Measurements from ENCODE around the gene ANO8. TPM values are rescaled to one million over a fixed set of nuclear protein-coding genes. Genes with fewer than 3 reads are reported as not detected.

The ANO8 gene
- total RNA-seq, 1 donor from 2014 or later, result 8.3 TPM

DNA sequence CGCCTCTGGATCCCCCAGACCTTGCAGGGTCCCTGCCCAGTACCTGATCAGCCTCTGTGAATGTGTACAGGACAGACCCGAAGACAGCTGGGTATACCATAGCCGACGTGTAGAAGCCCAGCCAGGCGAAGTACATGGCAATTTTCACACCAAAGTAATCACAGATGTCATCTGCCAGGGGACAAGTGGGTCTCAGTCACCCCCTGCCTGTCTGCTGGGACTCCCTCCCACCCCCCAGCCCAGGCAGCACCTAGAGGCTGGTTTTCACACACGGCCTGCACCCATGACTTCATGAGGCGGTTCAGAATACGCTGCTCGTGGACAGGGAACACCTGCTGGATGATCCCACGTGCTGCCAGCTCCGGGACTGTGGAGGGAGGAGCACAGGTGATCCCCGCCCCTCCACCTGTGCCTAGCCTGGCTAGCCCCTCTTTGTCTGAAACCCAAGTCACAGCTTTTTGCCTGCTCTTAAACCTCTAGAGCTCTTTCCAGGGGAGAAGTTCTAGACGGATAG is 3.6 kb downstream of the ANO8 start:
- no peak for ATAC-seq (ENCODE audit: poor library complexity)
- no peak for DNase-seq
- intact Hi-C loops (cut with DNase I), result no loop called here

DNA sequence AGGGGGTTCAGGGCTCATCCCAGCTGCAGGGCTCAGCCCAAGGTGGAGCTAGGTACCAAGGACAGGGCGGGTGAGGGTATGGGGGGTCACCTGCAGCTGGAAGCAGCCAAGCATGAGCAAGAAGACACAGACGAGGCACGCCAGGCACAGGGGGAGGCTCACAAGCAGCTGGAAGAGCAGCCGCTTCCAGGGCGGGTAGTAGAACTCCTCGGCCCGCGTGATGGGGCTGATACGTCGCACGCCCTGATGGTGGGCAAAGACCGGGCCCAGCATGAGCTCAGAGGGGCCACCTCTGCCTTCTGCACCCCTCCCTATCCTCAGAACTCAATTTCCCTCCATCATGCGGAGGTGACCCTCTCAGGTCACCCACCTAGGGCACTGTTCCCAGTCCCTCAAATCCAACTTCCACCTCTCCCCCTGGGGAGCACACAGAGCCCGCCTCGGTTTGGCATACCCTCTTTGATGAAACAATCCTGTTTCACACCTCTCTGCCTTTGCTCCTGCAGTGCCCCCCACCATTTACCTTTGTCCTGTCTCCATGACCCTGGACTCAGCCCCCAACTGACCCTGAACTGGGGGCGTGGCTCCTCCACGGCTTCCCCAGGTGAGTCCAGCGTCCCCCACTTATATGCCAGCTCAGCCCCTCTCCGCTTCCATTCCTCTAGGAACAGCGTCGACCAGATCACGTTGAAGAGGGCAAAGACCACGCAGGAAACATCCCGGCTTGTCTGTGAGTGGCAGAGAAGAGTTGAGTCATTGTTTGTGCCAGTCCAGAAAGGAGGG is 4.2 kb downstream of the ANO8 start:
- ATAC-seq (ENCODE audit: poor library complexity) (no peak), DNase-seq (no peak)
- intact Hi-C loops (cut with DNase I), result no loop called here

DNA sequence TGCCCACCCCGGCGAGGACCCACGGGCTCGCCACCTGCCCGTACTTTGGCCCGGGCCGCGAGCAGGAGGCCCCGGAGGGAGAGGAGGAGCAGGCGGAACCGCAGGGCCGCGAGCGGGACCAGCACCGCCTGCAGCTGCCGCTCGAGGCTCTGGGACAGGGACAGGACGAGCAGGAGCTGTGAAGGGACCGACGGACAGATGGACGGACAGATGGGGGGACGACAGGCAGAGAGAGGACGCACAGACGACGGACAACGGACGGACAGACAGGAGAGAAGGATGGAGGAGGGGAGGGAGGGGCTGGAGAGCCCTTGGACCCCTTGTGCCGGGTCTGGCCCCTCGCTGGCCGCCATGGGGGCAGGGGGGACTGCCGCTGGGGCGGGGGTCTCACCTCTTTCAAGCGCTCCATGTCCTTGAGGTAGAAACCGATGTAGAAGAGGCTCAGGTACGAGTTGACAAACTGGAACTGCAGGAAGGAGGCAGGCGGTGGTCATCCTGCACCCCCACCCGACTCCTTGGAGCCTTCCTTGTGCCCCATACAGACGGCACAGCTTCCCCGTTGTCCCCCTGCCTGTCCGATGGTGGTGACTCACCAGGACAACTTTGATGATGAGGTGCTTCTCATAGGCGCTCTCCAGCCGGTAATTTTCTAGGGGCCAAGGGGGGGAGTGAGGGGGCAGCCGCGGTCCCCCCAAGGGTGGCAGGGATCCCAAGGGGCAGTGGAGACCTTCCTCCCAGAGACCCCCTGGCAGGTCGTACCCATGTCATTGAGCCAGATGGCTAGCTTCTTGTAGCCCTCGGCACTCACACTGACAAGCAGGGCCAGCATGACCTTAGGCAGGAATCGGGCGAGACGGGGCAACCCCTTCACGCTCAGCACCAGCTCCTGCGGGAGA is 5.0 kb downstream of the ANO8 start:
- ATAC-seq (ENCODE audit: poor library complexity) (no peak), DNase-seq (no peak)
- intact Hi-C loops (cut with DNase I), result no loop called here

- ATAC-seq (ENCODE audit: poor library complexity) (no peak), DNase-seq (no peak)
- intact Hi-C loops (cut with DNase I), result no loop called here
These were observed 5.9 kb downstream of the ANO8 start for GRCh38 chr19:17328517-17329365.

GRCh38 chr19:17327654-17328516 is 6.8 kb downstream of the ANO8 start:
- ATAC-seq (ENCODE audit: poor library complexity), result peak; percentile 19
- DNase-seq, result peak; percentile 57
- intact Hi-C loops (cut with DNase I), result no loop called here

GRCh38 chr19:17327068-17327653 is 7.5 kb downstream of the ANO8 start:
- intact Hi-C loops (cut with DNase I), result no loop called here
- no peak for ATAC-seq (ENCODE audit: poor library complexity)
- no peak for DNase-seq

GRCh38 chr19:17326595-17326966 is 8.1 kb downstream of the ANO8 start:
- ATAC-seq (ENCODE audit: poor library complexity) (no peak), DNase-seq (no peak)
- intact Hi-C loops (cut with DNase I), result no loop called here

GRCh38 chr19:17325881-17326594 is 8.6 kb downstream of the ANO8 start:
- intact Hi-C loops (cut with DNase I), result no loop called here
- peak; percentile 17 for ATAC-seq (ENCODE audit: poor library complexity)
- DNase-seq, result peak; percentile 79

DNA sequence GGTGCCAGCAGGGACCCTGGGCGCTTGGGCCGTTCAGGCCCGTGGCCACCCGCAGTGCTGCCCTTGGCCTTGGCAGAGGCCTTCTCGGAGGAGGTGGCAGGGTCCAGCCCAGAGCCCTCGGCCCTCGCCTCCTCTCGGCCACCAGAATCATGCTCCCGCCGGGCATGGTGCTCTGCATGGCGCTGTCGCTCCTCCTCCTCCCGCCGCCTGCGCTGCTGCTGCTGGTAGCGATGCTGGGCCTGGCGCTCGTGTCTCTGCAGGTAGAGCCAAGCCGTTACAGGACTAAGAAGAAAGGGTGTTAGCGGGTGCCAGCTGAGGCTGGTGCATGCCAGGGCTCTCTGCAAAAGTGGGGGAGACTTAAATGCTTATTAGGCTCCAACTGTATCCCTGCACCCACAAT is 9.5 kb downstream of the ANO8 start:
- DNase-seq (no peak), ATAC-seq (ENCODE audit: poor library complexity) (no peak)
- intact Hi-C loops (cut with DNase I), result no loop called here

- ATAC-seq (ENCODE audit: poor library complexity) (no peak), DNase-seq (no peak)
- intact Hi-C loops (cut with DNase I), result no loop called here
These were observed 10.1 kb downstream of the ANO8 start for GRCh38 chr19:17324357-17325114.

GRCh38 chr19:17323964-17324332 is 10.7 kb downstream of the ANO8 start:
- intact Hi-C loops (cut with DNase I), result no loop called here
- no peak for ATAC-seq (ENCODE audit: poor library complexity)
- no peak for DNase-seq

GRCh38 chr19:17323300-17323963 is 11.2 kb downstream of the ANO8 start:
- ATAC-seq (ENCODE audit: poor library complexity) (no peak), DNase-seq (no peak)
- intact Hi-C loops (cut with DNase I), result no loop called here

DNA sequence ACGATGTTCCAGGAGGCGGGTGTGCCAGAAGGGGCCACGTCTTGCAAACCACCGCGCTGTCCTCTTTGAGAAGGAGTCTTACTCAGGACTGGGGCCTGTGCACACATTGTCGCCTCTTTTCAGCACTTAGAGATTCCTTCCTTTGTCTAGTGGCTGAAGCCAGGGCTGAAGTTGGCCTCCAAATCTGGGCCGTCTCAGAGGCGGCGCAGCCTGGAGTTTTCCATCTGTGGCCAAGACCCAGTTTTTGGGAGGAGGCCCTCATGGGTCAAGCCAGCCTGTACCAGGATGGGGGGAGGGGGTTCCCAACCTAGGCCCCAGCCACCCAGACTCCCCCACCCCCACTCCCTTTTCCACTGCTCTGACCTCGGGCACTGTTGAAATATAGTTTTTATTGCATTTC is 11.8 kb downstream of the ANO8 start:
- intact Hi-C loops (cut with DNase I), result no loop called here
- DNase-seq (no peak), ATAC-seq (ENCODE audit: poor library complexity) (no peak)

- ATAC-seq (ENCODE audit: poor library complexity), result no peak
These were observed 12.8 kb downstream of the ANO8 start for GRCh38 chr19:17321655-17322489.

GRCh38 chr19:17320435-17320834 is 14.2 kb downstream of the ANO8 start:
- DNase-seq (no peak), ATAC-seq (ENCODE audit: poor library complexity) (no peak)
- intact Hi-C loops (cut with DNase I), result no loop called here

More at GRCh38 chr19:17321655-17322489, 12.8 kb downstream of the ANO8 start:
- intact Hi-C loops (cut with DNase I), result no loop called here
- DNase-seq, result no peak
